ENCODE results near the gene NQO1. TPM values are rescaled to one million over a fixed set of nuclear protein-coding genes. Genes with fewer than 3 reads are reported as not detected.

The NQO1 gene
- total RNA-seq, 1 donor from 2014 or later = 58.9 TPM

DNA sequence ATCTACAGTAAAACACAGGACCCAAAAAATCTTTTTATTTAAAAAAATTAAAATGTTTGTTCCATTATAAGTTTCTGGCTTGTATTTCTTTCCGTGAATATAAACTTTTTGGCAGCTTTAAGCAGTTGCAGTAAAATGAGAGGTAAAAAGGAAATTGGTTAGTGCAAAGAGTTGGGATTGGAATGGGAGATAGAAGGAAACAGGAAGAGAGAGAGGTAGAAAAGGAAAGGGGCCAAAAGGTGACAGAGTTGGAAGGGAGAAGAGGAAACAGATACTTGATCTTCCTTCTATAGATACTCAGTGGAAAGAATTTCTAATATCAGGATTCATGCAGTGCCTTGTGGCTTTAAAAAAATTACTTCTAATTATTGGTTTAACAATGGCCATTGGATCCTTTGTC, 63.5 kb downstream of the NQO1 start:
- DNase-seq (ENCODE audit: low spot score) = no peak
- intact Hi-C loops (cut with DNase I) = no loop called here
- ATAC-seq = no peak

DNA sequence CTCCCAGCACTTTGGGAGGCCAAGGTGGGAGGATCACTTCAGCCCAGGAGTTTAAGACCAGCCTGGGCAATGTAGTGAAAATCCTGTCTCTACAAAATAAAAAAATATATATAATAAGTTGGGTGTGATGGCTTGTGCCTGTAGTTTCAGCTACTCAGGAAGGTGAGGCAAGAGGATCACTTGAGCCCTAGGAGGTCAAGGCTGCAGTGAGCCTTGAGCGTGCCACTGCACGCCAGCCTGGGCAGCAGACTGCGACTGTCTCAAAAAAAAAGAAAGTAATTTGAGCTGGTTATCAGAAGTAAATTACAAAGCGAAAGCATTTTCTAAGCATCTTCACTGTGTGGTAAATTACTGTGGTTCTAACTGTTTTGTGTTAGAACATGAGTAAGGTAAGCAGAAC, 66.2 kb downstream of the NQO1 start:
- no peak for ATAC-seq
- intact Hi-C loops (cut with DNase I) = no loop called here

More for the DNA sequence above, 66.2 kb downstream of the NQO1 start:
- DNase-seq (ENCODE audit: low spot score) = no peak

Other genes starting within 250 kb of the NQO1 start
- 87.0 TPM for gene NFAT5, start 160.6 kb downstream of the NQO1 start, total RNA-seq
- gene NOB1, start 28.4 kb upstream of the NQO1 start, total RNA-seq = 32.6 TPM
- 91.5 TPM for gene WWP2, start 35.8 kb upstream of the NQO1 start, total RNA-seq
- 1.2 TPM for gene CLEC18A, start 224.8 kb upstream of the NQO1 start, total RNA-seq